Large intestine (tissue), 3 donors: ENCODE measurements around the gene WIPF1. TPM values are rescaled to one million over a fixed set of nuclear protein-coding genes. Genes with fewer than 3 reads are reported as not detected.

ENCODE experiments used
- DNase-seq, 2 donors: peaks; one replicate each; pipeline versions ENCODE4 v3.0.0 to v3.0.0-alpha.2; 2013
- H3K27ac ChIP-seq: one replicate; pipeline ENCODE4 v1.5.1; 2013; ENCODE audit warnings: low read length
- H3K27me3 ChIP-seq: 2 replicates; pipeline ENCODE4 v1.6.1; 2013; ENCODE audit warnings: low read length; ENCODE audit not compliant: control insufficient read depth, insufficient read depth
- H3K36me3 ChIP-seq: 2 replicates; pipeline ENCODE4 v1.6.1; 2013; ENCODE audit warnings: low read length; ENCODE audit not compliant: control insufficient read depth, insufficient read depth
- H3K4me1 ChIP-seq: one replicate; pipeline ENCODE4 v1.6.1; 2013; ENCODE audit warnings: low read length; ENCODE audit not compliant: control insufficient read depth, insufficient read depth
- H3K4me3 ChIP-seq: one replicate; pipeline ENCODE4 v1.5.1; 2013; ENCODE audit warnings: low read length
- H3K9me3 ChIP-seq: one replicate; pipeline ENCODE4 v1.6.1; 2013; ENCODE audit warnings: mild to moderate bottlenecking, low read depth, low read length, moderate library complexity; ENCODE audit not compliant: control insufficient read depth
- WGBS: methylation state at CpG from one replicate; pipeline ENCODE4 v1.1.5; 2013; ENCODE audit warnings: low lambda C conversion rate; ENCODE audit not compliant: insufficient coverage; 5-methylcytosine and 5-hydroxymethylcytosine counted together
- polyA plus RNA-seq: library from polyadenylated mRNA; unstranded; fragments of 120-200 nt; gene quantifications from one replicate; pipeline ENCODE4 v1.2.1, GENCODE V29; 2013

WIPF1 gene
- polyA plus RNA-seq, 1 donor: 56.2 TPM

GRCh38 chr2:174546519-174547506, 50.8 kb downstream of the WIPF1 start:
- H3K9me3 ChIP-seq: no peaks in the 10 kb centered on the region
- no peak for DNase-seq
- 100% methylated on average over 1 of the region's 21 CpGs for WGBS

GRCh38 chr2:174545240-174545639, 52.4 kb downstream of the WIPF1 start:
- no peaks in the 10 kb centered on the region for H3K27me3 ChIP-seq
- H3K9me3 ChIP-seq: no peaks in the 10 kb centered on the region
- no peak overlapping the region for H3K27ac ChIP-seq
- H3K36me3 ChIP-seq: no peaks in the 10 kb centered on the region
- no CpG with 5 or more reads among the region's 3 CpGs for WGBS
- no peaks in the 10 kb centered on the region for H3K4me1 ChIP-seq
- H3K4me3 ChIP-seq: no peak overlapping the region
- no peak for DNase-seq

More at GRCh38 chr2:174546519-174547506, 50.8 kb downstream of the WIPF1 start:
- H3K4me3 ChIP-seq: no peak overlapping the region
- H3K27me3 ChIP-seq: no peaks in the 10 kb centered on the region
- H3K36me3 ChIP-seq: no peaks in the 10 kb centered on the region
- H3K27ac ChIP-seq: no peak overlapping the region
- H3K4me1 ChIP-seq: no peaks in the 10 kb centered on the region

GRCh38 chr2:174544802-174545201, 52.8 kb downstream of the WIPF1 start:
- no CpG with 5 or more reads among the region's 5 CpGs for WGBS
- no peaks in the 10 kb centered on the region for H3K36me3 ChIP-seq
- no peaks in the 10 kb centered on the region for H3K27me3 ChIP-seq
- H3K27ac ChIP-seq: no peak overlapping the region
- no peak for DNase-seq
- no peaks in the 10 kb centered on the region for H3K4me1 ChIP-seq
- H3K9me3 ChIP-seq: no peaks in the 10 kb centered on the region
- H3K4me3 ChIP-seq: no peak overlapping the region

- WGBS: no CpG with 5 or more reads among the region's 3 CpGs
- H3K27me3 ChIP-seq: no peaks in the 10 kb centered on the region
- no peak overlapping the region for H3K4me3 ChIP-seq
- DNase-seq: no peak
- H3K36me3 ChIP-seq: no peaks in the 10 kb centered on the region
- H3K4me1 ChIP-seq: no peaks in the 10 kb centered on the region
- H3K9me3 ChIP-seq: no peaks in the 10 kb centered on the region
- no peak overlapping the region for H3K27ac ChIP-seq
These were observed 53.4 kb downstream of the WIPF1 start for GRCh38 chr2:174544156-174544555.

- Histone ChIP-seq H3K9me3 (no peaks in the 10 kb centered on the region), H3K27ac (no peak overlapping the region), H3K4me3 (no peak overlapping the region), H3K27me3 (peaks cover 2% of the 10 kb centered on the region), H3K36me3 (no peaks in the 10 kb centered on the region), H3K4me1 (no peaks in the 10 kb centered on the region)
- DNase-seq: no peak
- no CpG with 5 or more reads among the region's 5 CpGs for WGBS
These were observed 56.7 kb downstream of the WIPF1 start for GRCh38 chr2:174540893-174541292.

- no peaks in the 10 kb centered on the region for H3K36me3 ChIP-seq
- no peaks in the 10 kb centered on the region for H3K9me3 ChIP-seq
- no peak overlapping the region for H3K27ac ChIP-seq
- H3K4me1 ChIP-seq: no peaks in the 10 kb centered on the region
- no peak for DNase-seq
- H3K4me3 ChIP-seq: no peak overlapping the region
- 100% methylated on average over 1 of the region's 11 CpGs for WGBS
- peaks cover 2% of the 10 kb centered on the region for H3K27me3 ChIP-seq
These were observed 61.6 kb downstream of the WIPF1 start for GRCh38 chr2:174535757-174536703.

- no peaks in the 10 kb centered on the region for H3K9me3 ChIP-seq
These were observed 62.5 kb downstream of the WIPF1 start for GRCh38 chr2:174535083-174535482.

GRCh38 chr2:174529916-174530315, 67.7 kb downstream of the WIPF1 start:
- DNase-seq: no peak
- WGBS: no CpG with 5 or more reads among the region's 4 CpGs

More at GRCh38 chr2:174535083-174535482, 62.5 kb downstream of the WIPF1 start:
- Histone ChIP-seq H3K4me3 (no peak overlapping the region), H3K27ac (no peak overlapping the region), H3K36me3 (no peaks in the 10 kb centered on the region), H3K4me1 (no peaks in the 10 kb centered on the region), H3K27me3 (peaks cover 2% of the 10 kb centered on the region)
- WGBS: no CpG with 5 or more reads among the region's 3 CpGs
- no peak for DNase-seq

GRCh38 chr2:174527959-174528358, 69.6 kb downstream of the WIPF1 start:
- Histone ChIP-seq H3K27ac (no peak overlapping the region), H3K4me3 (no peak overlapping the region), H3K4me1 (no peaks in the 10 kb centered on the region), H3K36me3 (no peaks in the 10 kb centered on the region), H3K27me3 (peaks cover 7% of the 10 kb centered on the region), H3K9me3 (no peaks in the 10 kb centered on the region)
- DNase-seq: no peak
- WGBS: no CpG with 5 or more reads among the region's 3 CpGs

More at GRCh38 chr2:174529916-174530315, 67.7 kb downstream of the WIPF1 start:
- no peak overlapping the region for H3K27ac ChIP-seq
- no peaks in the 10 kb centered on the region for H3K9me3 ChIP-seq
- no peaks in the 10 kb centered on the region for H3K4me1 ChIP-seq
- no peaks in the 10 kb centered on the region for H3K36me3 ChIP-seq
- peaks cover 4% of the 10 kb centered on the region for H3K27me3 ChIP-seq
- H3K4me3 ChIP-seq: no peak overlapping the region

- Histone ChIP-seq H3K4me3 (no peak overlapping the region), H3K4me1 (no peaks in the 10 kb centered on the region), H3K27me3 (peaks cover 7% of the 10 kb centered on the region), H3K36me3 (no peaks in the 10 kb centered on the region), H3K27ac (no peak overlapping the region), H3K9me3 (no peaks in the 10 kb centered on the region)
- no peak for DNase-seq
- 83% methylated on average over 1 of the region's 3 CpGs for WGBS
These were observed 70.4 kb downstream of the WIPF1 start for GRCh38 chr2:174527101-174527721.
